Calu3 (cell line): Measurements from ENCODE around the gene SMPX. TPM values are rescaled to one million over a fixed set of nuclear protein-coding genes. Genes with fewer than 3 reads are reported as not detected.
"Not testable (repeated sequence)": the region's sequence is repeated elsewhere in the genome, so short reads cannot be mapped to it uniquely, and the experiment has no call there.

Experiments
- BruUV-seq: library from RNA; stranded (reverse); fragments of 400-500 nt; replicated peaks from 2 replicates; lab custom pipeline; 2021; lab: Mats Ljungman, UMichigan
- CTCF ChIA-PET: fragments of 300-600 bp; sonication (Branson Sonifier 250); formaldehyde crosslinking; loops from one replicate; lab custom pipeline; 2022; ENCODE audit warnings: antibody characterized with exemption; lab: Charles Lee
- DNase-seq: peaks from one replicate; pipeline ENCODE4 v3.0.0; 2022
- H3K27ac Mint-ChIP-seq: one replicate; pipeline ENCODE4 v1.8.0; 2022; ENCODE audit warnings: mixed read lengths; ENCODE audit not compliant: unreplicated experiment
- H3K27me3 Mint-ChIP-seq: one replicate; pipeline ENCODE4 v1.8.0; 2022; ENCODE audit warnings: mixed read lengths; ENCODE audit not compliant: unreplicated experiment
- H3K36me3 Mint-ChIP-seq: one replicate; pipeline ENCODE4 v1.8.0; 2022; ENCODE audit warnings: mild to moderate bottlenecking, moderate library complexity, mixed read lengths; ENCODE audit not compliant: insufficient read depth, unreplicated experiment
- H3K4me1 Mint-ChIP-seq: one replicate; pipeline ENCODE4 v1.8.0; 2022; ENCODE audit warnings: mild to moderate bottlenecking, low read depth, mixed read lengths; ENCODE audit not compliant: unreplicated experiment
- H3K4me3 Mint-ChIP-seq: one replicate; pipeline ENCODE4 v1.8.0; 2022; ENCODE audit warnings: mild to moderate bottlenecking, low read depth, moderate library complexity, mixed read lengths; ENCODE audit not compliant: unreplicated experiment
- H3K9me3 Mint-ChIP-seq: one replicate; pipeline ENCODE4 v1.8.0; 2022; ENCODE audit warnings: low read depth, mixed read lengths; ENCODE audit not compliant: unreplicated experiment
- CTCF ChIP-seq: fragments of 200-600 bp; IDR thresholded peaks from one replicate; pipeline ENCODE4 v1.8.0; 2022; ENCODE audit warnings: antibody characterized with exemption; ENCODE audit not compliant: unreplicated experiment
- intact Hi-C: fragments of 100-400 bp; cut with micrococcal nuclease; formaldehyde crosslinking; loops from one replicate; pipeline ENCODE4 v1.10.0; 2022; ENCODE audit not compliant: unreplicated experiment
- total RNA-seq: library from RNA; stranded (reverse); gene quantifications from 2 replicates; pipeline ENCODE4 v1.2.3, GENCODE V29; 2022

Gene SMPX
- total RNA-seq, 1 experiment from 2014 or later = not detected

- no TSS peak for BruUV-seq
- intact Hi-C loops = no loop called here
- Mint-ChIP-seq H3K27me3 (no peaks in the 10 kb centered on the region), H3K36me3 (no peaks in the 10 kb centered on the region), H3K4me3 (no peak overlapping the region), H3K9me3 (no peaks in the 10 kb centered on the region), H3K27ac (no peak overlapping the region), H3K4me1 (no peaks in the 10 kb centered on the region)
- no peak for DNase-seq
- CTCF ChIA-PET = no interaction called here
- no peak for TF ChIP-seq CTCF
These were observed 23.6 kb upstream of the SMPX start for GRCh38 chrX:21781525-21781924.

GRCh38 chrX:21779095-21779494, 21.2 kb upstream of the SMPX start:
- CTCF ChIA-PET = no interaction called here
- Mint-ChIP-seq H3K36me3 (no peaks in the 10 kb centered on the region), H3K27me3 (no peaks in the 10 kb centered on the region), H3K9me3 (no peaks in the 10 kb centered on the region), H3K4me1 (no peaks in the 10 kb centered on the region), H3K27ac (no peak overlapping the region), H3K4me3 (no peak overlapping the region)
- BruUV-seq = no TSS peak
- DNase-seq = no peak
- intact Hi-C loops = no loop called here
- no peak for TF ChIP-seq CTCF

GRCh38 chrX:21778236-21778635, 20.3 kb upstream of the SMPX start:
- Mint-ChIP-seq H3K27ac (no peak overlapping the region), H3K4me1 (no peaks in the 10 kb centered on the region), H3K9me3 (no peaks in the 10 kb centered on the region), H3K36me3 (no peaks in the 10 kb centered on the region), H3K4me3 (no peak overlapping the region), H3K27me3 (no peaks in the 10 kb centered on the region)
- CTCF ChIA-PET = interaction anchor here (0.6 kb wide), 1 partner anchor 77 kb away, joined by 5 read pairs; no protein-coding TSS in a partner anchor
- DNase-seq = no peak
- BruUV-seq = no TSS peak
- no peak for TF ChIP-seq CTCF
- intact Hi-C loops = no loop called here

- H3K36me3 Mint-ChIP-seq, DNase-seq, H3K27ac Mint-ChIP-seq, H3K4me3 Mint-ChIP-seq, H3K27me3 Mint-ChIP-seq, H3K9me3 Mint-ChIP-seq, BruUV-seq, intact Hi-C loops, CTCF ChIA-PET: not testable (repeated sequence)
- H3K4me1 Mint-ChIP-seq = peaks cover 15% of the 10 kb centered on the region
These were observed 17.2 kb upstream of the SMPX start for GRCh38 chrX:21775128-21775527.

DNA sequence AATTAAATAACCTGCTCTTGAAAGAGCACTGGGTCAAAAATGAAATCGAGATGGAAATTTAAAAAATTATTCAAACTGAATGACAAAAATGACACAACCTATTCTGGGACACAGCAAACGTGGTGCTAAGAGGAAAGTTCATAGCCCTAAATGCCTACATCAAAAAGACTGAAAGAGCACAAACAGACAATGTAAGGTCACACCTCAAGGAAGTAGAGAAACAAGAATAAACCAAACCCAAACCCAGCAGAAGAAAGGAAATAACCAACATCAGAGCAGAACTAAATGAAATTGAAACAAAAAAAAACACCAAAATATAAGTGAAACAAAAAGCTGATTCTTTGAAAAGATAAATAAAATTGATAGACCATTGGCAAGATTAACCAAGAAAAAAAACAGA, 15.1 kb upstream of the SMPX start:
- intact Hi-C loops, DNase-seq, H3K27me3 Mint-ChIP-seq, CTCF ChIA-PET, BruUV-seq, H3K36me3 Mint-ChIP-seq, H3K9me3 Mint-ChIP-seq, H3K4me3 Mint-ChIP-seq, H3K27ac Mint-ChIP-seq: not testable (repeated sequence)
- peaks cover 17% of the 10 kb centered on the region for H3K4me1 Mint-ChIP-seq
